Fibroblast of skin of right biceps (primary cell): ENCODE measurements around the gene TAF1L.
"Not testable (repeated sequence)": the region's sequence is repeated elsewhere in the genome, so short reads cannot be mapped to it uniquely, and the experiment has no call there.

Experiments
- DNase-seq: peaks from one replicate; pipeline ENCODE4 v3.0.0-alpha.2; 2013

The TAF1L gene, protein sequence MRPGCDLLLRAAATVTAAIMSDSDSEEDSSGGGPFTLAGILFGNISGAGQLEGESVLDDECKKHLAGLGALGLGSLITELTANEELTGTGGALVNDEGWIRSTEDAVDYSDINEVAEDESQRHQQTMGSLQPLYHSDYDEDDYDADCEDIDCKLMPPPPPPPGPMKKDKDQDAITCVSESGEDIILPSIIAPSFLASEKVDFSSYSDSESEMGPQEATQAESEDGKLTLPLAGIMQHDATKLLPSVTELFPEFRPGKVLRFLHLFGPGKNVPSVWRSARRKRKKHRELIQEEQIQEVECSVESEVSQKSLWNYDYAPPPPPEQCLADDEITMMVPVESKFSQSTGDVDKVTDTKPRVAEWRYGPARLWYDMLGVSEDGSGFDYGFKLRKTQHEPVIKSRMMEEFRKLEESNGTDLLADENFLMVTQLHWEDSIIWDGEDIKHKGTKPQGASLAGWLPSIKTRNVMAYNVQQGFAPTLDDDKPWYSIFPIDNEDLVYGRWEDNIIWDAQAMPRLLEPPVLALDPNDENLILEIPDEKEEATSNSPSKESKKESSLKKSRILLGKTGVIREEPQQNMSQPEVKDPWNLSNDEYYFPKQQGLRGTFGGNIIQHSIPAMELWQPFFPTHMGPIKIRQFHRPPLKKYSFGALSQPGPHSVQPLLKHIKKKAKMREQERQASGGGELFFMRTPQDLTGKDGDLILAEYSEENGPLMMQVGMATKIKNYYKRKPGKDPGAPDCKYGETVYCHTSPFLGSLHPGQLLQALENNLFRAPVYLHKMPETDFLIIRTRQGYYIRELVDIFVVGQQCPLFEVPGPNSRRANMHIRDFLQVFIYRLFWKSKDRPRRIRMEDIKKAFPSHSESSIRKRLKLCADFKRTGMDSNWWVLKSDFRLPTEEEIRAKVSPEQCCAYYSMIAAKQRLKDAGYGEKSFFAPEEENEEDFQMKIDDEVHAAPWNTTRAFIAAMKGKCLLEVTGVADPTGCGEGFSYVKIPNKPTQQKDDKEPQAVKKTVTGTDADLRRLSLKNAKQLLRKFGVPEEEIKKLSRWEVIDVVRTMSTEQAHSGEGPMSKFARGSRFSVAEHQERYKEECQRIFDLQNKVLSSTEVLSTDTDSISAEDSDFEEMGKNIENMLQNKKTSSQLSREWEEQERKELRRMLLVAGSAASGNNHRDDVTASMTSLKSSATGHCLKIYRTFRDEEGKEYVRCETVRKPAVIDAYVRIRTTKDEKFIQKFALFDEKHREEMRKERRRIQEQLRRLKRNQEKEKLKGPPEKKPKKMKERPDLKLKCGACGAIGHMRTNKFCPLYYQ (N-terminal part only)

DNA sequence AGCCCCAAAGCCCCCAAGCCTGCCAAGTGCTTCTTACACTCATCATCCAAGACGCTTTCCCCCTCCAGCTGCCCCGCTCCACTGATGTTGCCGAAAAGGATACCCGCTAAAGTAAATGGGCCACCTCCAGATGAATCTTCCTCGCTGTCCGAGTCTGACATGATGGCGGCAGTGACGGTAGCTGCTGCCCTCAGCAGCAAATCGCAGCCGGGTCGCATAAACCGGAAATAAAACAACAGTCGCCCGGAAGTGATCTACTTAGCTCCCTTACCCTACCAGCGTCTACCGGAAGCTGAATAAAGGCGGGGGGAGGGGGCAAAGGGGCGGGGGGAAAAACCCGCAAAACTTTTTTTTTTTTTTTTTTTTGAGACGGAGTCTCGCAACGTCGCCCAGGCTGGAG is at the start of gene TAF1L:
Gene TAF1L, minus strand, starts transcription at position 308 of the 400 bp plus-strand sequence. Its CDS starts 90 bp downstream, at position 218.
- DNase-seq, result no peak

DNA sequence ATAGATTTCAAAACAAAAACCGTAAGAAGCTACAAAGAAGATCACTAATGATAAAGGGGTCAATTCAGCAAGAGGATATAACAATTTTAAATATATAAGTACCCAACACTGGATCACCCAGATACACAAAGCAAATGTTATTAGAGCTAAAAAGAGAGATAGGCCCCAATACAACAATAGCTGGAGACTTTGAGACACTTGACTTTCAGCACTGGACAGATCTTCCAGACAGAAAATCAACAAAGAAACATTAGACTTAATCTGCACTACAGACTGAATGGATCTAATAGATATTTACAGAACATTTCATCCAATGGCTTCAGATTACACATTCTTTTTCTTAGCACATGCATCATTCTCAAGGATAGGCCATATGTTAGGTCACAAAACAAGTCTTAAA is 46.3 kb upstream of the TAF1L start:
- DNase-seq, result no peak

DNA sequence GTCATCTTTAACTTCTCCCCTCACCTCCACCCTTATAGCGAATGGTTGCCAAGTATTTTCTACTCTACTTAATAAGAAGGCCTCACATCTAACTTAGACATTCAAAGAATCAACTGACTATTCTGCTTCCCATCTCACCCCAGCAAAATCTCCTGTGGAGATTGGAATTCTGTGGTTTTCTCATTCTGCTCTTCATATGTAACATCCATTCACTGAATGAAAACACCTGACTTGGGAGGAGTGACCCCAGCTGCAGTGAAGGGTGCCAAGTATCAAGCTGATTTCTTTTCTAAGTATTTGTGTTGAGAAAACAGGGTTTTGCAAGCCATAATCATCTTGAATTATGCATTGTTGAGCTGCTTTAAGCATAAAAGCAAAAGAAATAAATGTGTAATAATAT is 42.5 kb upstream of the TAF1L start:
- no peak for DNase-seq

DNA sequence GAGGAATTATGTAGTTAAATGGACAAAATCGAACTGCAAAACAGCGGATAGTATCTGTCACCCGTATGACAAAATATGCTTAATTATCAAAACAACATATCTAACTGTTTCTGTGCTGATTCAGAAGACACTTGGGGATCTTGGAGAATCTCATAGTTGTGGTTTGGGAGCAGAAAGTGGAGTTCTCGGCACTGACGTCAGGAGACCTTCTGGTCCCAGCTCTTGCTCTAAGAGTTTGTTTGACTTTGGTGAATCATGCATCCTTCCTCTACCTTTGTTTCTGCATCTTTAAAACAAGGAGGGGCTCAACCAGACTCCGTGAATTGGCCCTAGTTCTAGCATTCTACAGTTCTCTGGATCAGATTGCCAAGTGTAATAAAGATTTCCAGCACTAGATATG is 37.0 kb upstream of the TAF1L start:
- peak; percentile 91 for DNase-seq

DNA sequence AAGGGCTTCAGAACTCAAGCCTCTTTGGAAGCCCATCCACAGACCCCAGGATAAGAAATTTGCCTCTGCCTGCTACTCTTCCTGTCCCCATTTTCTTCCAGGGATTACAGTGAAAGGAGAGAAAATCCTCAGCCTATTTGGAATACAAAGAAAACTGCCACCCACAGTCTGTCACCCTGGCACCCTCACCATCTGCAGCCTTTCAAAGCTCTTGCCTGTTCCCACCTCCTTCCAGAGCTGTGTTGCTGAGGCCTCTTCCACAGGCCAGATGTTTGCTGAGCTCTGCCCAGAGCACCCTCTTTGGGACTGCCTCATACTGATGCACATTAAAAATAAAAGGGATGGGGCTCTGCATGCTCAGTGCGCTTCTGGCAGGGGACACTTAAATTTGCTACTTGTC is 35.9 kb upstream of the TAF1L start:
- no peak for DNase-seq

DNA sequence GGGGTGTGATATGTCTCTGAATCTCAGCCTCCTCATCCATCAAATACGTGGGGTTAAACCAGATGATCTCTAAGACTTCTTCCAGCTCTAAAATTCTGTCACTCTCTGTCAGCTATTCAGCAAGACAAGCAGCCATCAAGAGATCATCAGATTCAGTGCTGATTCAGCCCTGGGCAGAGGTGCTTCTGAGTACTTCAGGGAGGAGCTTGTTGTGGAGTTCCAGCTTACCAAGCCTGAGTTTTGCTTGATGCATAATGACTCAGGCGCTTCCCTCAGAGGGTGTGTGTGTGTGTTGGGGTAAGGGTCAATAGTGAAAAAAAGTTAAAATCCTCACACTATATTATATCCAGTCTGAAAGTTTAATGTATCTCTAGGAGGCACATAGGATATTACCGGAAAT is 29.6 kb upstream of the TAF1L start:
- DNase-seq, result peak; percentile 56

DNA sequence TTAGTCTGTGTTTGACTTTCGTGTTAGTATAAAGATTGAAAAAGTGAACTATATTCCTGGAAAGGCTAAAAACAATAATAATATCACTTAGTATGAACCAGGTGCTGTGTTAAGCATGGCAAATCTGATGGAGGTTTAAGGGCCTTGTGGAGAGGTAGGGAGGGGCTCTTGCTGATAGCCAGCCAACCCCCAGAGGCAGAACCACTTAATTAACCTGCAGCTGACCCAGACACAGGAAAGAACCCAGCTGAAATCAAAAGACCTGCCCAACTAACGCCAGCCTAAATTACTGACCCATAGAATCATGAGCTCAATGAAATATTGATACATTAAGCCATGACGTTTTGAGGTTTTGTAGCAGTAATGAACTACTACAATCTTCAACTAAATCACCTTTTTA is 28.3 kb upstream of the TAF1L start:
- no peak for DNase-seq

DNA sequence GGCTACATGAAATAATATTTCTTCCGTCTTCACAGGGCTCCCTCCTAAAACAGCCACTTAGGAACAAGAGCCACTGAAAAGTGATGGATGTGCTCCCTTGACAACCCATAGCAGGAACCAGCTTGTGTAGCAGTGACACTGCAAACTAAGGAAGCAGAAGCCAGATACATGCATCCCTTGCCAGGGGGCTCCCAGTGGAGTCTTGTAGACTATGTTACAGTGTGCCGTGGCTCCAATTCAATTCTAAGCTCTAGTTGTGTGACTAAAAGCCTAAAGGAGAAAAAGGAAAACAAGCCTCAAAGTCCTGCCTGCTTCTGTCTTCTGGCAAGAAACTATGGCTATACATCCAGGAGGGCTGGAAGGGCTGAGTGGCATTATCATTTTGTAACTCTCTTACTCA is 12.2 kb upstream of the TAF1L start:
- DNase-seq, result no peak

DNA sequence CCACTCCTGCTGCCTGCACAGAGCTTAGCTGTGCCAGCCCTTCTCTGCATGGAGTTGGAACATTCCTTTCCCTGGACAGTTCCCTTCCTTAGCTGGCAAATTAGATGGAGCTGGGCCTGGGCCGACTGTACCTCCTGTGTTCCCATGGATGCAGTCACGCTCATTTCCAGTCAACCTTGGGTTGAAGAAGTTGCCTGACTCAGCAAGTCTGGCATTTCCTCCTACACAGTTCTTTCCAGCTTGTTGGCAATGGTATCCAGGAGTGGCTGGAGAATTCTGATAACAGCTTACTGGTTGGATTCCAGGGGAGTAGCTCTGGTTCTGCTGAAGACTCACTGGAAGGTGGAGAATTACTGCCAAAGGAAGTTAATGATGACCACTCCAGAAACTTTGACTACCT is 9.2 kb upstream of the TAF1L start:
- DNase-seq, result peak; percentile 89

DNA sequence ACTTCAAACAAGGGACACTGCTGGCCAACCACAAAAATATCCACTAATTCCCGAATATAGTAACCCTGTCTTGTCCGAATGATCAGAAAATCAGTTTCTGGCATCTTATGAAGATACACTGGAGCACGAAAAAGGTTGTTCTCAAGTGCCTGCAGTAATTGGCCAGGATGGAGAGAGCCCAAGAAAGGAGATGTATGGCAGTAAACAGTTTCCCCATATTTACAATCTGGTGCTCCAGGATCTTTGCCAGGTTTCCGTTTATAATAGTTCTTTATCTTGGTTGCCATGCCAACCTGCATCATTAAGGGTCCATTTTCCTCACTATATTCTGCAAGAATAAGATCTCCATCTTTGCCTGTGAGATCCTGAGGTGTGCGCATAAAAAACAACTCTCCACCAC is 2.3 kb downstream of the TAF1L start:
- DNase-seq, result not testable (repeated sequence)

DNA sequence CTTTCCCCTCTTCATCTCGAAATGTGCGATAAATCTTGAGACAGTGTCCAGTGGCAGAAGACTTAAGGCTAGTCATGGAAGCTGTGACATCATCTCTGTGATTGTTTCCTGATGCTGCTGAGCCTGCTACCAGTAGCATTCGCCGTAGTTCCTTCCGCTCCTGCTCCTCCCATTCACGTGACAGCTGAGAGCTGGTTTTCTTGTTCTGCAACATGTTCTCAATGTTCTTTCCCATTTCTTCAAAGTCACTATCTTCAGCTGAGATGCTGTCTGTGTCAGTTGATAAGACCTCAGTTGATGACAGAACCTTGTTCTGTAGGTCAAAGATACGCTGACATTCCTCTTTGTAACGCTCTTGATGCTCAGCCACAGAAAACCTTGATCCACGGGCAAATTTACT is 3.5 kb downstream of the TAF1L start:
- no peak for DNase-seq

DNA sequence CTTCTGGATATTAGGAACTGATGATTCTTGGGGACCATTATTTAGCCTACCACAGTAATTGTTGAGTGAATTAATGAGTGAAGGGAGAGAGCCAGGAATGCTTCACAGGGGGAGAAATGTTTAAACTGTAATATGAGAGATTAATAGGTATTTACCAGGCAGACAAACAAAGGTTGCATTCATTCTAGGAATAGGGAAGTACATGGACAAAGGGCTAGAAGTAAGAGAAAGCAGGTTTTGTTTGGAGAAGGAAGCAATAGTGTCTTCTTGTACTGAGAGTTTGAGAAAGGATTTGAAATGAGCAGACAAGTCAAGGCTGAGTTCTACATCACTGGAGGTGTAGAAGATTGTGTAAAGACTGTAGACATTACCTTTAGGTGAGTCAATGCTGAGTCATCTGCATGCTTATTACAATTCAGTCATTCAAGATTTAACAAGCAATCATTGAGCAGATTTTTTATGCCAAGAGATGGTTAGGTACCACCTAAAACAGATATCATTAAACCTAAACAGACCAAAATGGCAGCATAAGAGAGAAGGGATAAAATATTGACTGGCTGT is 8.0 kb downstream of the TAF1L start:
- no peak for DNase-seq

DNA sequence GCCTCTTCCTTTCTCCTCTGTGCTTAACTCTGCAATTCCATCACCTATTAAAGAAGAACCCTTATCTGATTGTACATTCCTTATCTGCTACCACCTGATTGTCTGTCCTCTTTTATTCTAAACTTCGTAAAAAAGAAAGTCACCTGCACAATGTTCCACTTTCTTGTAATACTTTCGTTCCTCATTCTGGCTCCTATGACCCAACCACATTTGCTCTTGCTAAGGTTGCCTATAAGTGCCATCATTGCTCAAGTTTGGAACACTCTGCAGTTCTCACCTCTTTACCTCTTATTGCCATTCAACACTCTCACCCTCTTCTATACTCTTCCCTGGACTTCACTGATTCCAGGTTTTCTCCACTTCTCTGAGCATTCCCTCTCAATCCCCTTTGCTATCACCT is 10.1 kb downstream of the TAF1L start:
- DNase-seq, result no peak

DNA sequence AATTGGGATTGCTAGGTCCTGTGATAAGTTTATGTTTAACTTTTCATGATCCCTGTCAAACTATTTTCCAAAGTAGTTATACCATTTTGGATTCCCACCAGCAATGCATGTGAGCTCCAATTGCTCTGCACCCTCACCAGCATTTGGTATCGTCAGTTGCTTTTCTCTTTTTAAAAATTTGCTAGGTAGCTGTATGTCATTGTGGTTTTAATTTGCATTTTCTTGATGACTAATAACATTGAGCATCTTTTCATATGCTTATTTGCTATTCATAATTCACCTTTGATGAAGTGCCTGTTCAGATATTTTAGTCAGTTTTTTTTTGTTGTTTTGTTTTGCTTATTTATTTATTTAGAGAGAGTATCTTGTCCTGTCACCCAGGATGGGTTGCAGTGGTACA is 12.5 kb downstream of the TAF1L start:
- no peak for DNase-seq

DNA sequence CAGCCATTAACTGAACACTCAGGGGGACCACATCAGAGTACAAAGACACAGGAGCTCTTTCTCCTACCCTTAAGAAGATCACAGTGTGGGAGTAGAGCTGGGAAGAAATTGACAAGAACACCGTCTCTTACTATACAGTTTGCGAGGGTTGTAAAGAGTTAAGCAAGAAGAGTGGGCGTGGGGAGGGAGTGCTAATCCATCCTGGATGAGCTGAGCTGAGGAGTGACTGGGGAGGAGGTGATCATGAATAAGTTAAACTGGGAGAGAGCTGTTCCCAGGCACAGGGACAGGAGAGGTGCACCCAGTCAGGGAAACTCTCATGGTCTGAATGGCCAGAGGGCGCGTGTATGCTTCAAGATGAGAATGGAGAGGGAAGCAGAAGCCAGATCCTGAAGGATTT is 17.2 kb downstream of the TAF1L start:
- DNase-seq, result no peak

DNA sequence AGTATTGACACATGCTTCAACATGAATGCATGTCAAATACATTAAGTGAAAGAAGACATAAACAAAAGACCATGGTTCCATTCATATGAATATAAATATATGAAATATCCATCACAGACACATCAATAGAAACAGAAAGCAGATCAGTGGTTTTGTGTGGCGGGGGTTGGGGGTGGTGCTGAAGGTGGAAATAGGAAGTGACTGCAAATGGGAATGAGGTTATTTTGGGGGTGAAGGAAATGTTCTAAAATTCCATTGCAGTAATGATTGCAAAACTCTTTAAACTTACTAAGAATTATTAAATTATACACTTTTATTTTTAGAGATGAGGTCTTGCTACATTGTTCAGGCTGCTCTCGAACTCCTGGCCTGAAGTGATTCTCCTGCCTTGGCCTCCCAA is 28.7 kb downstream of the TAF1L start:
- DNase-seq, result no peak

DNA sequence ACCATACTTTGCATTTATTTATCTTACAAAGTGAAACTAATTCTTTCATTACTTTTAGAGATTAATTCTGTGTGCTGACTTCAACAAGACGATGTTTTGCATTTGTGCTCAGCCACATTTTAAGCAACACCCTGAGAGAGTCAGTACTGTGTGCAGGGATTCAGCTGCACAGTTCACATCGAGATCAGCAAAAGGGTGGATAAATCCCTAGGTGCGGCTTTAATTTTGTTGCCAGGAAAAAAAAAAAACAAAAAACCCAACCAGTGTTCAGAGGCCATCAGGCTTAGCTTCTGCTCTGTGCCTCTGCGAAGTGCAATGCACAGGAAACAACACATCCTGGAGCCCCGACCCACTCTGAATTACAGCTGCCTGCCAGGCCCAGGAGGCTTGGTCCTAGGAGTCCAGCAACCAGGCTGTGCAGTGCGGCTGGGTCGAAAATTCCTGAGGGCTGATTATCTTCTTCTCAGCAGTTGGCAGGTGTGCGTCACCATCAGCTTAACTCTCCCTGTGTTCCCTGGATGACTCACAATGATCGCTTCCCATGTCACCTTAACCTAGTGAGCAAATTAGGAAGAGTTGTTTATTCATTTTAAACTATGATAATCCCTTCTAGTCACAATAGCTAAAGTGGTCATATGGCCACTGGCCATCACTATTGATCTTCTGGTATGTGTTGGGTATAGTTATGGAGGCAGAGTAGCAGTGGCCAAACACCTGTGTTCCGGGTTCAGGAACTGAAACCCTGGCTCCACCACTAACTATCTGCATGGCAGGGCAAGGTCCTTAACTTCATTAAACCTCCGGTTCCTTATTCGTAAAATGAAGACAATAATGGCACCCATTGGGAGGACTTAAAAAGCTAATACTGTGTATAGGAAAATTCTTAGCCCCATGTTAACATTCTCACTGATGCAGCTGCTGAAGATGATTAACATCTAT is 31.3 kb downstream of the TAF1L start:
- DNase-seq, result no peak

DNA sequence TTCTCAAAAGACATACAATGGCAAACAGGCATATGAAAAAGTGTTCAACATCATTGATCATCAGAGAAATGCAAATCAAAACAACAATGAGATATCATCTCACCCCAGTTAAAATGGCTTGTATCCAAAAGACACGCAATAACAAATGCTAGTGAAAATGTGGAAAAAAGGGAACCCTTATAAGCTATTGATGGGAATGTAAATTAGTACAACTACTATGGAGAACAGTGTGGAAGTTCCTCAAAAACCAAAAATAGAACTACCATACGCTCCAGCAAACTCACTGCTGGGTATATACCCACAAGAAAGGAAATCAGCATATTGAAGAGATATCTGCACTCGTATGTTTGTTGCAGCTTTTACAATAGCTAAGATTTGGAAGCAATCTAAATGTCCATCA is 36.4 kb downstream of the TAF1L start:
- DNase-seq, result not testable (repeated sequence)

DNA sequence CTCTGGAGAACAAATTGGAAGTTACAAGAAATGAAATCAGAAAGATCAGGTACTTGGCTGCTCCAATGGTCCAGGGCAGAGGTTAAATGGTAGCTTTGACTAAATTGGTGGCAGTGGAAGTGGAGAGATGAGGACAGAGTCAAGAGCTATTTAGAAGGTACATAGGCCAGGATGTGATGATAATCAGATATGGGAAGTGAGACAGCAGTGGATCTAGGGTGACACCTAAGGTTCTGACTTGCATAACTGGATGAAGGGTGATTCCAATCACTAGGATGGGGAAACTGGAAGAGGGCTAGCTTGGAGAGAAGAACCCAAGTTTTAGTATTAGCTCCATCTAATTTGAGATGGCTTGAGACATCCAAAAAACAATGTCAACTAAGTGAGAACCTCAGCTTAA is 38.5 kb downstream of the TAF1L start:
- DNase-seq, result no peak

DNA sequence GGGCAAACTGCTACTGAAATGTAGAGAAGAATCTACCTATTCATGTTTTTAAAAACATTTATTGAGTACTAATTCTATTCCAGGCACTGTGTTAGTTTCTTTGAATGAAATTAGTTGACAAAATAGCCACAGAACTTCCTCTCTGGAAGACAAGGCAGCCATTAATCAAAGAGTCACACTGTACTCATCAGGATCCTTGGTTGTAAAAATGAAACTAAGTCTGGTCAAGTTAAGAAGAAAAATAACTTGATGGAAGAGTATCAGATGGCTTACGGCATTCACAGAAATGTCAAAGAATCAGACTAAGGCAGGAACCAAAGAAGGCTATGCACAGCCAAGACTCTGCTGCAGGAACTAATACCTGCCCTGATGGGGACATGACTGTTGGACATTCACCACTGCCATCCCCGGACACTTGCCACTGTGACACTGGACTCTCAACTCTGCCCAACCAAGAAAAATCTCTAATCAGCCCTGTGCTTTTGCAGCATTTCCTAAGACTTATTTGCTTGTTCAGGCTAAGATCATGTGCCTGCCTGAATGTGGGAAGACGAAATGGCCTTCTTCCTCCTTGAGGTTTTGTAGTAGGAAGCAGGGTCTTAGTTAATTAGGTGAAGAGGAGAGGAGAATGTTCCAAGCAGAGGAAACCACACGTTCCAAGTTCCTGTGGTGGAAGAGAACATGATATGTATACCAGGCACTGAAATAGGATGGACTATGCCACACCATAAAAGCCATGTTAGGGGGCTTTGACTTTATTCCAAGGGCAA is 39.2 kb downstream of the TAF1L start:
- DNase-seq, result no peak

DNA sequence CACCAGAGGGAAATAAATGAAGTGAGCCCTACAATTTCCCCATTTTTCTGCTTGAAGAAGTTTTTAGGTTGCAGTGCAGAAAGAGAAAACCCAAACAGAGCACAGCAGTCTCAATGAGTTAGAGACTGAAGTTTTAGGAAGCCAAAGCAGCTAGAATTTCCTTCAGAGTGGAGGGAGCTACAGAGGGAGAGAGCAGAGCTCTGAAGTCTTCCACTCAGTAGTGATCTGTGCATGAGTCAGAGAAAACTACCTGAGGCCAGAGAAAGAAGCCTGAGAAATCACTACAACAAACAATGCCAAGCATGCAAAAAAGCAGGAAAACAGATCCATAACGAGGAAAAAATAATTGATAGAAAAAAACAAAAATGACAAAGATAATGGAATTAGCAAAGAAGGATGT is 44.6 kb downstream of the TAF1L start:
- no peak for DNase-seq
